ENCODE results near the gene MPV17L2.
A peak's percentile ranks its signal among the peaks of the same experiment; 100 is the strongest.
"Not testable (repeated sequence)": the region's sequence is repeated elsewhere in the genome, so short reads cannot be mapped to it uniquely, and the experiment has no call there.

MPV17L2 gene

DNA sequence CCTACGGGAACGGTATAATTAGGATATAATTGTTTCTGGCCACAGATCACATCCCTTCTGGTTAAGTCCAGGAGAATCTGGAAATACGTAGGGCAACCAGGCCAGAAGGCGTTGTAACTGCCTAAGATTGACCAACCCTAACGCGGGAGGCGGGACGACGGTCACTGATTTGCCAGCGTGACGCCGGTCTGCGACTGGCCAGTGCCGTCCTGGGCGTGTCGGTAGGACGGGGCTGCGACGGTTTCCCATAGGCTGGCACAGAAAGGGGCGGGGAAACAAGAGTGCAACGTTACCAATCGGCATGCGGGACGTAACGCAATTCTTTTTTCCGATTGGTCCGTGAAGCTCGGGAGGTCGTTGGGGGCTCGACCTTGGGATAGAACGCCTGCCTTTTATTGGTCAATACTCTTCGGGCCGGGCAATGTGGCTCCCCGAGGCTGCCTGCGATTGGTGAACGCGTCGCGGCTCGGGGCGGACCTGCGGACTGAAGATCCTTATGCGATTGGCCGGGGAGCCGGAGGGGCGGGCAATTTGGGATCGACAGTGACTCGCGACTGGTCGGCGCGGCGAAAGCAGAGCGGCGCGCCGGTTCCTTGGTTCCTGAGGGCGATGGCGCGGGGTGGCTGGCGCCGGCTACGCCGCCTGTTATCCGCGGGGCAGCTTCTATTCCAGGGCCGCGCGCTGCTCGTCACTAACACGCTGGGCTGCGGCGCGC, at the start of gene MPV17L2:
TSS of gene MPV17L2 (plus strand) at position 546 of the 715 bp plus-strand sequence. CDS start at position 610, 64 bp downstream.
- FAIRE-seq: peak; percentile 100

DNA sequence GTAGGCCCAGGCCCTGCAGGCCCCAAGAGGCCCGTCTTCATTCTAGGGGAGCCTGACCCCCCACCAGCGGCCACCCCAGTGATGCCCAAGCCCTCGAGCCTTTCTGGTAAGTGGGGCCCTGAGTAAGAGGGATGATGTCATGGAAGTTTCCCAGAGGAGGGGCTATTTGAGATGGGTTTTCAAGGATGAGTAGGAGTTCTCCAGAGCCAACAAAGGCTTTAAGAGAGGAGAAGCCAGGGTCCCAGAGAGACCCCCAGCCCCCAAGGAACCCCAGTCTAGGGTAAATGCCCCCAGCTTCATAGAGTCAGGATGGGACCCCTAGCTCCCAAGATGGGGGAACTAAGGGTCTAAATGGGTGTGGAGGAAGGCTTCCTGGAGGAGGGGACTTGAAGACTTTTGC, 49.1 kb upstream of the MPV17L2 start:
- FAIRE-seq (no peak), DNase-seq (ENCODE audit: extremely low spot score, insufficient read length, low read depth) (no peak)

More for the DNA sequence above, at the start of gene MPV17L2:
- DNase-seq (ENCODE audit: extremely low spot score, insufficient read length, low read depth): peak; percentile 83

DNA sequence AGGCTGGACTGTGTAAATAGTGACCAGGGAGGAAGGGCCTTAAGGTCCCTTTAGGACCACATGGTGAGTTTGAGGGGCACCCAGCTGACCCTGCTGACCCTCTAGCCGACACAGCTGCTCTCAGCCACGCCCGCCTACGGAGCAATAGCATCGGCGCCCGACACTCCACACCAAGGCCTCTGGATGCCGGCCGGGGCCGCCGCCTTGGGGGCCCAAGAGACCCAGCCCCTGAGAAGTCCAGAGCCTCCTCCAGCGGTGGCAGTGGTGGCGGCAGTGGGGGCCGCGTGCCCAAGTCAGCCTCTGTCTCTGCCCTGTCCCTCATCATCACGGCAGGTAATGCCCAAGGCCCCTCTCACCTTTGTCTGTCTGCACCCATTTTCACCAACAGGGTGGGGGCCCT, 48.7 kb upstream of the MPV17L2 start:
- DNase-seq (ENCODE audit: extremely low spot score, insufficient read length, low read depth) (no peak), FAIRE-seq (no peak)

DNA sequence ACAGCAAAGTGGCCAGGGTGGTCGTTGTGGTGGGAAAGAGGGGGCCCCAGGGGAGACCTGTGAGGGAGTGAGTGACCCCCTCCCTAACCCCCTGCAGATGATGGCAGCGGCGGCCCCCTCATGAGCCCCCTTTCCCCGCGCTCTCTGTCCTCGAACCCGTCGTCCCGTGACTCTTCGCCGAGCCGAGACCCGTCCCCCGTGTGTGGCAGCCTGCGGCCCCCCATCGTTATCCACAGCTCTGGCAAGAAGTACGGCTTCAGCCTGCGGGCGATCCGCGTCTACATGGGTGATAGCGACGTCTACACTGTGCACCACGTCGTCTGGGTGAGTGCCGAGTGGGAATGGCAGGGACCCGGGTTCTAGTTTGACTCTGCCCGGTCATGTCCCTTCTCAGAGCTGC, 48.1 kb upstream of the MPV17L2 start:
- DNase-seq (ENCODE audit: extremely low spot score, insufficient read length, low read depth): no peak
- no peak for FAIRE-seq

DNA sequence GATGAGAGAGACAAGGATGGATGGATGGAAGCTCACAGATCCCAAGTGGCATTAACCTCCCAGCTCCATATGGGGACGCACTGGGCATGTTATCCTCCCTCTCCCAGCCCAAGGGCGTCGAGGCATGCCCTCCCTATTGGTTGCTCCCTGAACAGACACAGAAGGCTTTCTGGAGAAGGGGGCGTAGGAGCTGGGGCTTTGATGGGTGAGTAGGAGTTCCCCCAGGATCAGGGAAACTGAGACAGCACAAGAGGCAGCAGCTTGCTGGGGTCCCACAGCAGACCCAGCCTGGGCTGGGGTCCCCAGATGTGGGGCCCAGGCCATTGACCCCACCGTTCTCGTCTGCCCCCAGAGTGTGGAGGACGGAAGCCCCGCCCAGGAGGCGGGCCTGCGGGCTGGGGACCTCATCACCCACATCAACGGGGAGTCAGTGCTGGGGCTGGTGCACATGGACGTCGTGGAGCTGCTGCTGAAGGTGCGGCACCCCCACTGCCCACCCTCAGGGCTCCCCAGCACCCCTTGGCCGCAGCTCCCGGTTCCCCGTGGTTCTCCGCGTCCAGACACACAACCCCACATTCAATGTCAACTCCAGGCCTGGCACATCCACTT, 47.5 kb upstream of the MPV17L2 start:
- no peak for DNase-seq (ENCODE audit: extremely low spot score, insufficient read length, low read depth)
- FAIRE-seq: no peak

DNA sequence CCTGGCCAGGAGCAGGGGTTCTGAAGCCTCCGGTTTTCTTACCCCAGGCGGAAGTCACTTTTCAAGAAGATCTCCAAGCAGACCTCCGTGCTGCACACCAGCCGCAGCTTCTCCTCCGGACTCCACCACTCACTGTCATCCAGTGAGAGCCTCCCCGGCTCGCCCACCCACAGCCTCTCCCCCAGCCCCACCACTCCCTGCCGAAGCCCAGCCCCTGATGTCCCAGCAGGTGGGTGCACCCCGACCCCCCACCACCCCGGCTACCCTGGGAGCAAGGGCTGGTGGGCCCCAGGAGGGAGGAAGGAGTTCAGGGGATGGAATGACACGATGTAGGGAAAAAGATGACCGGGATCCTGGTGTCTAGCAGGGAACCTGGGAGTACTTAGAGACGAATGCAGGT, 45.6 kb upstream of the MPV17L2 start:
- FAIRE-seq (no peak), DNase-seq (ENCODE audit: extremely low spot score, insufficient read length, low read depth) (no peak)

DNA sequence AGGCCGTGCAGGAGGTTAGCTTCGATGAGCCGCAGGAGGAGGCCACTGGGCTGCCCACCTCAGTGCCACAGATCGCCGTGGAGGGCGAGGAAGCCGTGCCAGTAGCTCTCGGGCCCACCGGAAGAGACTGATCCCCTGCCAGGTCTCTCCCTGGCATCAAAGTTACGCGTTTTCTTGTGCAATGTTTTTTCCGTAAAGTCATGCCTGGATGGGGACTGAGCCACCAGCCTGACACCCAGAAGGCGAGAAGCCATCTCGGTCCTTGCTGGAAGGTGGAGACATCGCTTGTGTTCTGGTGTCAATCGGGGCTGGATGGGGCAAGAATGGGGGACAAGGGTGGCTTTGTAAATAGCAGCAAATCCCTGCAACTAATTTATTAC, 43.4 kb upstream of the MPV17L2 start:
- no peak for FAIRE-seq
- DNase-seq (ENCODE audit: extremely low spot score, insufficient read length, low read depth): no peak

DNA sequence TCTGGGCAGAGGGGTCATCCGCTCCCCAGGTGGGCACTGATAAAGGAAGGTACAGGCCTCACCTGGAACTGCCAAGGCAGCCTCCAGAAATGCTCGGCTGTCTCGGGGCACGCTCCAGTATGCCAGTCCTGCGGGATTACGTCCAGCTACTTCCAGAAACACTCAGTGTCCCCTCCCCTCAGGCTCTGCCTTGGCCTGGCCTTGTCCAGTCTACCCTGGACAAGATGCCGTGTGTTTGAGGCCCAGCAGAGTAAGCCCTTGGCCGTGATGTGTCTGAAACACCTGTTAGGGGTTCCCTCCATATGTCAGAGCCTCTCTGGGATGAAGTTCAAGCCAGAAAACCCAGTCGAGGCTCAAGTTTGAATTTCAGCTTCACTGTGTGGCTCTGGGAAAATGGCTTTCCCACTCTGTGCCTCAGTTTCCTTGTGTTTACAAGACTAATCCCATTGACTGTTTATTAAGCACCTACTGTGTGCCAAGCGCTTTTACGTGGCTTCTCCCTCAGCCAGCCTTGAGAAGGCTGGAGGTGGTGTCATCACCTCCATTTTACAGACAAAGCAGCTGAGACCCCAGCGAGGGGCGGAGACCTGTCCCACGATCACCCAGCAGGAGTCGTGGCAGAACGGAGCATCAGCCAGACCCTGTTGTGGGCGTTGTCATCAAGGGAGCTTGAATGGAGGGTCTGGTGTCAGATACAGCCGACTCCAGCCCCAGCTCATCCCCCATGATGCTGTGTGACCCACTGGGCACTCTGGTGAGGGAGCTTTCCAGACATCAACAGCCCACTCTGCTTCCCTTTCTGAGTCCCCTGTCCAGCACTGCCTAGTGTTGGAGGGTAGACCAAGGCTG, 42.0 kb upstream of the MPV17L2 start:
- FAIRE-seq (no peak), DNase-seq (ENCODE audit: extremely low spot score, insufficient read length, low read depth) (no peak)

DNA sequence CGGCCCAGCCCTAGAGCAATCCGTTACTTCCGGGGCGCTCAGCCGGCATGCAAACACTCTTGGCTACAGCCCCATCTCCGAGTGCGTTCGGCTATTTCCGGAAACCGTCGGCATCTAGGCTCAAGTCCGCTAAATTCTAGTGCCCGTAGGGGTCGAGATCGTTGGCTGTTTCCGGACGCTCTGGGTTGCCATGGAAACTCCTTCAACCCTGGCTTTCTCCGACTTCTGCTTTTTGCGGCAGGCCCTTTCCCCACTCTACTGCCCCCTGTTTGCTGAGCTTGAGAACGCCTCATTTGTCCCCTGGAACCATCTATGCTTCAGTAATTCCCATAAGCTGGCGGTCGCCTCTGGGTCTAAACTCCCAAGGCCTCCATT, 40.6 kb upstream of the MPV17L2 start:
- DNase-seq (ENCODE audit: extremely low spot score, insufficient read length, low read depth) (peak; percentile 99), FAIRE-seq (peak; percentile 100)

DNA sequence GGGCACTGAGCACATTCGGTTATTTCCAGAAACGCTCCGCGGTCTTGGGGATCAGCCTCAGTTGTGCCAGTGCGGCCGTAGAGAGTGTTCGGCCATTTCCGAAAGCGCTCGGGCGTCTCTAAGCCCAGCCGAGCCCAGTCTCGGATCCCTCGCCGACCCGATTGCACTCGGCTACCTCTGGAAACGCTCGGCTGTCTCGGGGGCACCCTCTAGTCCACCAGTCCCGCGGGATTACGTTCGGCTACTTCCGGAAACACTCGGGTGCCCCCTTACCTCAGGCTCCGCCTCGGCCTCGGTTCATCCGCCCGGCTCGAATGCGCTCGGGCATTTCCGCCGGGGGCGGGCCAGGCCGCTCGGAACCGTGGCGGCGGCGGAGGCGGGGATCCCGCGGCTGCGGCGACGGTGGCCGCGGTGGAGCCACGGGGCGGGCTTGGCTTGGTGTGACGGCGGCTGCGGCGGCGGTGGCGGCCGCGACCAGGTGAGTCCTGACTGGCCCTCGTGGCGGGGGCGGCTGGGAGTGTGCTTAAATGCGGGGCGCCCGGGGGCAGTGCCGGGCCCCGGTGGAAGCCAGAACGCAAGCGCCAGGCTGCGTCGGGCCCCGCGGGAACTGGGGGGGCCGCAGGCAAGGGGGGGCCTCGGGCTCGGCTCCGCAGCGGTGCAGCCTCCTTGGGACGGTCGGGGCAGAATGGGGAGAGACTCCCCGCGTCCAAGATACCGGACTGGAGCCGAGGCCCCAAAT, 40.0 kb upstream of the MPV17L2 start, which contains the start of gene PIK3R2:
TSS of gene PIK3R2 (plus strand) at position 347 of the 739 bp plus-strand sequence. CDS start 2,717 bp downstream, outside the sequence.
- DNase-seq (ENCODE audit: extremely low spot score, insufficient read length, low read depth): peak; percentile 96
- no peak for FAIRE-seq

DNA sequence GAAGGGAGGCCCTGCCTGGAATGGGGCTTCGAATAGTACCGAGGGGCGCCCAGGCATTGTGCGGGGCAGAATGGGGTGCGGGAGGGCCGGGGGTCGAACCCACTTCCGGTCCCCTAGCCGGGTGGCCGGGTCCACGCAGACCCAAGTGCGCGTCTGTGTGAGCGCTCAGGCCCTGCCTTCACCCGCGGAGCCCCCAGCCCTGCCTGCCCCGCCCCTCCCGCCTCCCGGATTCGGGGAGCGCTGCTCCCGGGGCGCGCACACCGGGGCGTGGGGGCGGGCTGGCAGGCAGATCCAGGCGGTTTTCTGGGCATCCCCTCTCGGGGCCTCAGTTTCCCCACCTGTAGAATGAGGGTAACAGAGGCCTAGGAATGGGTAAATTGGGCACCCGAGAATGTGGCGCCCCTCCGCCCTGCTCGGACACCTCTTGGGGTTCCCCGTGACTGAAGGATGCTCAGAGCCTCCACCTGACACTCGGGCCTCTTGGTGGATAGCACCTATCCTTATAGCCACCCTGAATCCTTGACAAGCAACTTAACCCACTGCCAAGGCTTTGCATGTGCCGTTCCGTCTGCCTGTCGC, 39.4 kb upstream of the MPV17L2 start:
- FAIRE-seq (no peak), DNase-seq (ENCODE audit: extremely low spot score, insufficient read length, low read depth) (no peak)

DNA sequence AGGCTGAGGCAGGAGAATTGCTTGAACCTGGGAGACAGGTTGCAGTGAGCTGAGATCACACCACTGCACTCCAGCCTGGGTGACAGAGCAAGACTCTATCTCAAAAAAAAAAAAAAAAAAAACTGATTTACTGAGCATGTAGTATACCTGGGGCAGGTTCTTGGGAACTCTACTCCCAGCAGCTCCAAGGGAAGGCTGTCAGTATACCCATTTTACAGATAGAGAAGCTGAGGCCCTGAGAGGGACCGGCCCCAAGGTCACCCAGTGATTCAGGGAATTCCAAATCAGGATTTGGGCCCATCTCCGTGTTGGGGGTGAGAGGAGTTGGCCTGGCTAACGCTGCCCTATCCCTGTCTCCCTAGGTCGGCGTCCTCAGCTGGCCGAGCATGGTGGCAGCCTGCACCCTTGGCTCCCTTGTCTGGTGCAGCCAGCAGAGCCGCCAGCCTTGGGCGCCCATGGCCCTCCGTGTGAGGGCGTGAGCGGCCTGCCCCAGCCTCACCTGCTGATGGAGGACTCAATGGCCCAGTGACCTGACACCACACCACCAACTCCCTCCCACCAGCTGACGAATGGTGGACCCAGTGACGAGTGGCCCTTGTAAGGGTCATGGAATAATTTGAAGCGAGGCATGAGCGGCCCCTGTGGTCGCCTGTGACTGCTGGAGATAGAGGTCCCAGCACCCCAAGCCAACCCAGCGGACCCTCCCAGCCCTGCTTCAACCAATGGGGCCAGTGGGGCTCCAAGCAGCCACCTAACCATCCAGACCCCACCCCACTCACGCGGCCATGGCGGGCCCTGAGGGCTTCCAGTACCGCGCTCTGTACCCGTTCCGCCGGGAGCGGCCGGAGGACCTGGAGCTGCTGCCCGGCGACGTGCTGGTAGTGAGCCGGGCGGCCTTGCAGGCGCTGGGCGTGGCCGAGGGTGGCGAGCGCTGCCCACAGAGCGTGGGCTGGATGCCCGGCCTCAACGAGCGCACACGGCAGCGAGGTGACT, 37.6 kb upstream of the MPV17L2 start:
- DNase-seq (ENCODE audit: extremely low spot score, insufficient read length, low read depth) (no peak), FAIRE-seq (no peak)

DNA sequence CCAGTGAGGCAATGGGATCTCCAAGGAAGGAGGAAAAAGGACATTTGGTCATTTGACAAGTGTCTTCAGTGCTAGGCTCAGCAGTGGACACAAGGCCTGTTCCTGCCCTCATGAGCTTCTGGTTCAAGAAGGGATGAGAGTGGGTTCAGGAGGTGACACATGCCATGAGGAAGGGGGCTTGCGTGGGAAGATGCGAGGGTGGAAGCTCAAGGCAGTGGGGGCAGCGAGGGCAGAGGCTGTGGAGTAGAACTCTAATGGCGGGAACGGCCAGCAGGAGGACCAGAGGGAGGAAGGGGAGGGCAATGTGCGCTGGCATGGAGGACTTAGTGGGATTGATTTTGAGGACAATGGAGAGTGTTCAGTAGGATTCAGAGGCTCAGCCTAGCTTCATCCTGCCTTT, 36.8 kb upstream of the MPV17L2 start:
- FAIRE-seq (no peak), DNase-seq (ENCODE audit: extremely low spot score, insufficient read length, low read depth) (no peak)

DNA sequence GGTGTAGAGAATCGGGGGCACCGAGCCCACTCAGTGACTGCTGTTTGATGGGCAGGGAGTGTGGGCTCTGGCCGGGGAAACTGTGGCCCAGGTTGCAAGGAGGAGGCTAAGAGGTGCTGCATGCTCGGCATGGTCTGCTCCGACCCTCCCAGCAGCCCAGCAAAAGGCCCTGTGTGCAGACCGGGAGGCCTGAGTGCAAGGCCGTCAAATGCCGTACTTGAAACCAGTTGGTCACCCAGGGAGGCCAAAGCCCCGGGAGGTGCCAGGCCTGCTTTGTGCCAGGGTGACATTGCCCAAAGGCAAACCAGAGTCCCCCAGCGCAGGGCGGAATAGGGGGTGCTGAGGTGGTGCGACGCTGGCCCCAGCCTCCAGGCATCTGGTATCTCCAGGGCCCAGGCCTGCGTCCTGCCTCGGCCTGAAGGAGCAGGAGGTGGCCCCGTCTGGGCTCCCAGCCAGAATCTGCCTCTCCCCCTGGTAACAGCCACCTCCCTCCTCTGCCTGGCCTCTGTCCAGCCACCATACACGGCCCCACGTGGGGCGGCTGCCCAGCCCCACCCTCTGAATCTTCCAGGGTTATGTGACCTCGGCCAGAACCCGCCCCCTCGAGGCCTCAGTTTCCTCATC, 36.1 kb upstream of the MPV17L2 start:
- DNase-seq (ENCODE audit: extremely low spot score, insufficient read length, low read depth): no peak
- no peak for FAIRE-seq

DNA sequence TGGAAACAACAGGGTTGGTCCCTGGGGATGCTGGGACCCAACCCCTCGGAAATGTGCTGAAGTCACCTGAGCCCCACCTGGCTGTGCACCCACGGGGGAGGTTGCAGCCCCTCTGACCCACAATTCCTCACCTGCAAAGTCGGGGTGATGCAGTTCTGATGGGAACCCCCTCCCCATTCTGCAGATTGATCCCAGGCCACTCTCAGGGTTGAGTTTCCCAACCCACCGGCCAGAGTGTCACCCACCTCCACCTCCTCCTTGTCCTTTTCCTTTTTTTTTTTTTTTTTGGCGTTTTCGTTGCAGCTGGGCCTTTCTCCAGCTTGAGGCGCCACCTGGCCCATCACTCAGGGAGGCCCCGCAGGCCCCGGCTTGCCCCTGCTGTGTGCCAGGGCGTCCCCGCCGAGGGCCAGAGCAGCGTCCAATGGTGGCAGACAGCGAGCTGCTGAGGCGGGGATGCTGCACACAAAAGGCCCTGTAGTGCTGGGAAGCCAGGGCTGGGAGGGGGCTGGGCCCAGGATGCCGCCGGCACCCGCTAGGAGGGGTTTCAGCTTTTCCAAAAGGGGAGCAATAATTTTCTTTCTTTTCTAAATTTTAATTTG, 35.5 kb upstream of the MPV17L2 start:
- FAIRE-seq: no peak
- no peak for DNase-seq (ENCODE audit: extremely low spot score, insufficient read length, low read depth)

DNA sequence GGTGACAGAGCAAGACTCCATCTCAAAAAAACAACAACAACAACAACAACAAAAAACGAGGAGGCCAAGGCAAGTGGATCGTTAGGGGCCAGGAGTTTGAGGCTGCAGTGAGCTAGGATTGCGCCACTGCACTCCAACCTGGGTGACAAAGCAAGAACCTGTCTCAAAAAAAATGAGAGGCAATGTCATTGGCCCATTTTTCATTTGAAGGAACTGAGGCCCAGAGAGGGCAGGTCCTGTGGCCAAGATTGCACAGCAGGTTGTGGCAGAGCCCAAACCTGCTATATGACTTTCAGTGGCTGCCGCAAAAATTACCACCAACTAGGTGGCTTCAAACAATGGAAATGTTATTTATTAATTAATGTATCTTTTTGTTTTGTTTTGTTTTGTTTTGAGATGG, 34.6 kb upstream of the MPV17L2 start:
- DNase-seq (ENCODE audit: extremely low spot score, insufficient read length, low read depth) (no peak), FAIRE-seq (no peak)

DNA sequence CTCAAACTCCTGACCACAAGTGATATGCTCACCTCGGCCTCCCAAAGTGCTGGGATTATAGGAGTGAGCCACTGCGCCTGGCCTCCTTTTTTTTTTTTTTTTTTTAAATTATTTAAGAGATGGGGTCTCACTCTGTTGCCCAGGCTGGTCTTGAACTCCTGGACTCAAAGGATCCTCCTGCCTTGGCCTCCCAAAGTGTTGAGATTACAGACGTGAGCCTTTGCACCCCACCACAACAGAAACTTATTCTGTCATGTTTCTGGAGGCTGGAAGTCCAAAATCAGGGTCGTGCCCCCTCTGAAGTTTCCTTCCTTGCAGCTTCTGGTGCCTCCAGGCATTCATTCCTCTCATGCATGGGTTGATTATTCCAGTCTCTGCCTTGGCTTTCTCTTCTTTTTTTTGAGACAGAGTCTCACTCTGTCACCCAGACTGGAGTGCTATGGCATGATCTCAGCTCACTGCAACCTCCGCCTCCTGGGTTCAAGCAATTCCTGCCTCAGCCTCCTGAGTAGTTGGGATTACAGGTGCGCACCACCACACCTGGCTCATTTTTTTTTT, 33.9 kb upstream of the MPV17L2 start:
- not testable (repeated sequence) for DNase-seq (ENCODE audit: extremely low spot score, insufficient read length, low read depth); FAIRE-seq

DNA sequence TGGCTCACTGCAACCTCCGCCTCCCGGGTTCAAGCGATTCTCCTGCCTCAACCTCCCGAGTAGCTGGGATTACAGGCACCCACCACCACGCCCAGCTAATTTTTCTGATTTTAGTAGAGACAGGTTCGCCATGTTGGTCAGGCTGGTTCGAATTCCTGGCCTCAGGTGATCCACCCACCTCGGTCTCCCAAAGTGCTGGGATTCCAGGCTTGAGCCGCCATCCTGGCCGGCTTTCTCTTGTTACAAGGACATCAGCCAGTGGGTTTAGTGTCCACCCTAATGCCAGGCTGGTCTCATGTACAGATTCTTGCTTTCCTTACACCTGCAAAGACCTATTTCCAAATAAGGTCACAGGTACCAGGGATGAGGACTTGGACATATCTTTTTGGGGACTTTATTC, 33.2 kb upstream of the MPV17L2 start:
- FAIRE-seq (no peak), DNase-seq (ENCODE audit: extremely low spot score, insufficient read length, low read depth) (no peak)
